Astrocyte (in vitro differentiated cells and primary cell): Measurements from ENCODE around the gene RASGEF1C. TPM values are rescaled to one million over a fixed set of nuclear protein-coding genes. Genes with fewer than 3 reads are reported as not detected.

ENCODE experiments used
- DNase-seq: peaks from one replicate; pipeline ENCODE4 v3.0.0-alpha.2; 2010; ENCODE audit warnings: low read depth
- FAIRE-seq: peaks from 2 replicates; lab custom pipeline; 2011; peaks lifted over from hg19 to GRCh38; lab: Jason Lieb, UNC
- H2AFZ ChIP-seq: 2 replicates; pipeline ENCODE4 v1.6.0; 2012; ENCODE audit warnings: low read depth, low read length, inconsistent platforms
- H3K27ac ChIP-seq: 2 replicates; pipeline ENCODE4 v1.5.1; 2011; ENCODE audit warnings: low read depth, low read length, inconsistent platforms
- H3K27me3 ChIP-seq: 2 replicates; pipeline ENCODE4 v1.6.0; 2011; ENCODE audit warnings: low read length, inconsistent platforms; ENCODE audit not compliant: insufficient read depth
- H3K36me3 ChIP-seq: 2 replicates; pipeline ENCODE4 v1.5.1; 2011; ENCODE audit warnings: low read length, inconsistent platforms; ENCODE audit not compliant: insufficient read depth
- H3K4me1 ChIP-seq: 2 replicates; pipeline ENCODE4 v1.5.1; 2011; ENCODE audit warnings: low read length, inconsistent platforms; ENCODE audit not compliant: insufficient read depth
- H3K4me2 ChIP-seq: 2 replicates; pipeline ENCODE4 v1.6.0; 2012; ENCODE audit warnings: low read length, inconsistent platforms
- H3K4me3 ChIP-seq: 2 replicates; pipeline ENCODE4 v1.5.1; 2011; ENCODE audit warnings: low read depth, mild to moderate bottlenecking, low read length, inconsistent platforms; ENCODE audit not compliant: insufficient read depth
- H3K79me2 ChIP-seq: 2 replicates; pipeline ENCODE4 v1.6.0; 2012; ENCODE audit warnings: mild to moderate bottlenecking, low read length, inconsistent platforms; ENCODE audit not compliant: insufficient read depth
- H3K9ac ChIP-seq: 2 replicates; pipeline ENCODE4 v1.6.0; 2012; ENCODE audit warnings: mild to moderate bottlenecking, low read length, inconsistent platforms
- H3K9me3 ChIP-seq: 2 replicates; pipeline ENCODE4 v1.5.1; 2012; ENCODE audit warnings: low read depth, mild to moderate bottlenecking, low read length, inconsistent platforms; ENCODE audit not compliant: insufficient read depth
- H4K20me1 ChIP-seq: 2 replicates; pipeline ENCODE4 v1.6.0; 2012; ENCODE audit warnings: low read length, inconsistent platforms; ENCODE audit not compliant: insufficient read depth
- H3K27ac Mint-ChIP-seq: one replicate; pipeline ENCODE4 v1.8.0; 2021; ENCODE audit warnings: mild to moderate bottlenecking, mixed read lengths; ENCODE audit not compliant: unreplicated experiment
- H3K27me3 Mint-ChIP-seq: one replicate; pipeline ENCODE4 v1.8.0; 2021; ENCODE audit warnings: low read depth, mixed read lengths; ENCODE audit not compliant: unreplicated experiment
- H3K36me3 Mint-ChIP-seq: one replicate; pipeline ENCODE4 v1.8.0; 2021; ENCODE audit warnings: low read depth, mixed read lengths; ENCODE audit not compliant: unreplicated experiment
- H3K4me1 Mint-ChIP-seq: one replicate; pipeline ENCODE4 v1.8.0; 2021; ENCODE audit warnings: low read depth, mixed read lengths; ENCODE audit not compliant: unreplicated experiment
- H3K4me3 Mint-ChIP-seq: one replicate; pipeline ENCODE4 v1.8.0; 2021; ENCODE audit warnings: mild to moderate bottlenecking, moderate library complexity, mixed read lengths; ENCODE audit not compliant: unreplicated experiment
- H3K9me3 Mint-ChIP-seq: one replicate; pipeline ENCODE4 v1.8.0; 2021; ENCODE audit warnings: mild to moderate bottlenecking, mixed read lengths; ENCODE audit not compliant: unreplicated experiment
- EZH2 ChIP-seq: IDR thresholded peaks from 2 replicates; pipeline ENCODE4 v1.6.1; 2012; ENCODE audit warnings: mild to moderate bottlenecking, low read length, inconsistent platforms; ENCODE audit not compliant: insufficient read depth
- total RNA-seq: library from RNA; stranded (reverse); gene quantifications from 2 replicates; pipeline ENCODE4 v1.2.1, GENCODE V29; 2021
- TF ChIP-seq, protein P1 (sequence below): IDR thresholded peaks from 2 replicates; pipeline ENCODE4 v1.5.1; 2011; ENCODE audit warnings: low read depth, mild to moderate bottlenecking, inconsistent platforms, low read length, moderate library complexity; ENCODE audit not compliant: insufficient read depth

The RASGEF1C gene
- total RNA-seq, 1 donor from 2014 or later = 0.41 TPM

- Histone ChIP-seq H3K27ac (no peak overlapping the region), H3K4me1 (no peaks in the 10 kb centered on the region), H3K79me2 (no peaks in the 10 kb centered on the region), H3K36me3 (no peaks in the 10 kb centered on the region), H3K9me3 (no peaks in the 10 kb centered on the region), H3K27me3 (no peaks in the 10 kb centered on the region), H3K4me3 (no peak overlapping the region), H3K9ac (no peak overlapping the region), H2AFZ (no peak overlapping the region), H4K20me1 (no peaks in the 10 kb centered on the region), H3K4me2 (no peak overlapping the region)
- TF ChIP-seq, protein P1, sequence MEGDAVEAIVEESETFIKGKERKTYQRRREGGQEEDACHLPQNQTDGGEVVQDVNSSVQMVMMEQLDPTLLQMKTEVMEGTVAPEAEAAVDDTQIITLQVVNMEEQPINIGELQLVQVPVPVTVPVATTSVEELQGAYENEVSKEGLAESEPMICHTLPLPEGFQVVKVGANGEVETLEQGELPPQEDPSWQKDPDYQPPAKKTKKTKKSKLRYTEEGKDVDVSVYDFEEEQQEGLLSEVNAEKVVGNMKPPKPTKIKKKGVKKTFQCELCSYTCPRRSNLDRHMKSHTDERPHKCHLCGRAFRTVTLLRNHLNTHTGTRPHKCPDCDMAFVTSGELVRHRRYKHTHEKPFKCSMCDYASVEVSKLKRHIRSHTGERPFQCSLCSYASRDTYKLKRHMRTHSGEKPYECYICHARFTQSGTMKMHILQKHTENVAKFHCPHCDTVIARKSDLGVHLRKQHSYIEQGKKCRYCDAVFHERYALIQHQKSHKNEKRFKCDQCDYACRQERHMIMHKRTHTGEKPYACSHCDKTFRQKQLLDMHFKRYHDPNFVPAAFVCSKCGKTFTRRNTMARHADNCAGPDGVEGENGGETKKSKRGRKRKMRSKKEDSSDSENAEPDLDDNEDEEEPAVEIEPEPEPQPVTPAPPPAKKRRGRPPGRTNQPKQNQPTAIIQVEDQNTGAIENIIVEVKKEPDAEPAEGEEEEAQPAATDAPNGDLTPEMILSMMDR = peak; percentile 14
- no peak for TF ChIP-seq EZH2
- Mint-ChIP-seq H3K9me3 (no peaks in the 10 kb centered on the region), H3K4me3 (no peak overlapping the region), H3K27ac (no peak overlapping the region), H3K27me3 (peaks cover 12% of the 10 kb centered on the region), H3K4me1 (no peaks in the 10 kb centered on the region), H3K36me3 (peaks cover 2% of the 10 kb centered on the region)
- FAIRE-seq (no peak), DNase-seq (no peak)
Measured at GRCh38 chr5:180201051-180201987, 7.7 kb downstream of the RASGEF1C start.

DNA sequence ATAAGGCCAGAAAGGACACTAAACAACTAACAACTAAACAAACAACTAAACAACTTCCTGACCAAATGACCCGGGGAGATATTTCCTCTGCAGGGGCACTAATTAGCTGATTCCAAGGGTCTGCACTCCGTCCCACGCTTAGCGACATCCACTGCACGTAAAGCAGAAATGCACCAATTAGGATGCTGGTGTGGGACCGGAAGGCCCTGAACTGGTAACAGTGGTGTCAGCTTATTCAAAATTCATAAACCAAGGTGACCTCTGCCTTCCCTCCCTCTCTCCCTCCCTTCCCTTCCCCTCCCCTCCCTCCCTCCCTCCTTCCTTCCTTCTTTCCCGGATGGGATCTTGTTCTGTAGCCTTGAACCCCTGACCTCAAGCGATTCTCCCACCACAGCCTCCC is 9.6 kb downstream of the RASGEF1C start:
- no peaks in the 10 kb centered on the region for H3K79me2 ChIP-seq
- Mint-ChIP-seq H3K9me3 (no peaks in the 10 kb centered on the region), H3K4me1 (no peaks in the 10 kb centered on the region), H3K27ac (no peak overlapping the region), H3K27me3 (peaks cover 9% of the 10 kb centered on the region), H3K36me3 (peaks cover 2% of the 10 kb centered on the region), H3K4me3 (no peak overlapping the region)
- no peaks in the 10 kb centered on the region for H3K4me1 ChIP-seq
- TF ChIP-seq EZH2 = no peak
- TF ChIP-seq, protein P1 = no peak
- no peaks in the 10 kb centered on the region for H4K20me1 ChIP-seq
- H3K36me3 ChIP-seq = no peaks in the 10 kb centered on the region
- H3K27ac ChIP-seq = no peak overlapping the region
- H3K9me3 ChIP-seq = no peaks in the 10 kb centered on the region
- no peak overlapping the region for H3K9ac ChIP-seq
- FAIRE-seq (no peak), DNase-seq (no peak)
- H2AFZ ChIP-seq = no peak overlapping the region
- H3K27me3 ChIP-seq = no peaks in the 10 kb centered on the region
- H3K4me3 ChIP-seq = no peak overlapping the region
- H3K4me2 ChIP-seq = no peak overlapping the region

DNA sequence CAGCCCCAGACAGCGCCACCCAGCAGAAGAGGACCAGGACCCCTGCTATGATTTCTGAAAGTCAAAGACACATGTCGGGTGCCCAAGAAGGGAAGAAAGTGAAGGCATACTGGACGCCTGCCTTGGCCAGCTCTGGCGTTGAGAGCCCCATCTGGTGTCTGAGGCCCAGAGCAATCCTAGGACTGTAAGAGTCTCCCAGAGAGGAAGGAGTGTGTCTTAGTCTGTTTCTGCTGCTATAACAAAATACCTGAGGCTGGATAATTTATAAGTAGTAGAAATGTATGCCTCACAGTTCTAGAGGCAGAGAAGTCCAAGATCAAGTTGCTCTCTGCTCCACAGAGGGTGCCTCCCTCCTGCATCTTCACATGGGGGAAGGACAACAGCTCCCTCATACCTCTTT is 10.8 kb downstream of the RASGEF1C start:
- no peaks in the 10 kb centered on the region for H3K36me3 ChIP-seq
- Mint-ChIP-seq H3K36me3 (peaks cover 2% of the 10 kb centered on the region), H3K27ac (no peak overlapping the region), H3K27me3 (peaks cover 9% of the 10 kb centered on the region), H3K9me3 (no peaks in the 10 kb centered on the region), H3K4me3 (no peak overlapping the region), H3K4me1 (no peaks in the 10 kb centered on the region)
- no peak overlapping the region for H2AFZ ChIP-seq
- H3K9me3 ChIP-seq = no peaks in the 10 kb centered on the region
- H3K4me3 ChIP-seq = no peak overlapping the region
- H4K20me1 ChIP-seq = no peaks in the 10 kb centered on the region
- no peak overlapping the region for H3K27ac ChIP-seq
- no peak overlapping the region for H3K4me2 ChIP-seq
- FAIRE-seq (no peak), DNase-seq (no peak)
- H3K79me2 ChIP-seq = no peaks in the 10 kb centered on the region
- H3K27me3 ChIP-seq = no peaks in the 10 kb centered on the region
- H3K4me1 ChIP-seq = no peaks in the 10 kb centered on the region
- no peak overlapping the region for H3K9ac ChIP-seq
- no peak for TF ChIP-seq EZH2
- TF ChIP-seq, protein P1 = no peak
